ENCODE data around the gene AOC2. TPM values are rescaled to one million over a fixed set of nuclear protein-coding genes. Genes with fewer than 3 reads are reported as not detected.
"Not testable (repeated sequence)": the region's sequence is repeated elsewhere in the genome, so short reads cannot be mapped to it uniquely, and the experiment has no call there.

Gene AOC2
- total and polyA plus RNA-seq, 4 donors: 0.17 to 2.4 (median 0.41) TPM

DNA sequence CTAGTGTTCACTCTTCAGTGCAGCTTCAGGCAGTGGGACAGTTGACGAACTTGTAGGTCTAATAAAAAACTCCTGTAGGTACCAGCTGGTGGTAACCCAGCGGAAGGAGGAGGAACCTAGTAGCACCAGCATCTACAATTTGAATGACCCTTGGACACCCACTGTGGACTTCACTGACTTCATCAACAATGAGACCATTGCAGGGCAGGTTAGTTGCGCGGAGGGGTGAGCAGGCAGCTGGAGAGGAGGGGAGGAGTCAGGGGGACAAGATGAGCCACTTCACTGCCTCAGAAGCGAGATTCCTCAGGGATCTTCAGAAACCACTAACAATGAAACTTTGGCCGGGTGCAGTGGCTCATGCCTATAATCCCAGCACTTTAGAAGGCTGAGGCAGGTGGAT, 28.9 kb downstream of the AOC2 start (continued):
- TF ChIP-seq, protein P1, sequence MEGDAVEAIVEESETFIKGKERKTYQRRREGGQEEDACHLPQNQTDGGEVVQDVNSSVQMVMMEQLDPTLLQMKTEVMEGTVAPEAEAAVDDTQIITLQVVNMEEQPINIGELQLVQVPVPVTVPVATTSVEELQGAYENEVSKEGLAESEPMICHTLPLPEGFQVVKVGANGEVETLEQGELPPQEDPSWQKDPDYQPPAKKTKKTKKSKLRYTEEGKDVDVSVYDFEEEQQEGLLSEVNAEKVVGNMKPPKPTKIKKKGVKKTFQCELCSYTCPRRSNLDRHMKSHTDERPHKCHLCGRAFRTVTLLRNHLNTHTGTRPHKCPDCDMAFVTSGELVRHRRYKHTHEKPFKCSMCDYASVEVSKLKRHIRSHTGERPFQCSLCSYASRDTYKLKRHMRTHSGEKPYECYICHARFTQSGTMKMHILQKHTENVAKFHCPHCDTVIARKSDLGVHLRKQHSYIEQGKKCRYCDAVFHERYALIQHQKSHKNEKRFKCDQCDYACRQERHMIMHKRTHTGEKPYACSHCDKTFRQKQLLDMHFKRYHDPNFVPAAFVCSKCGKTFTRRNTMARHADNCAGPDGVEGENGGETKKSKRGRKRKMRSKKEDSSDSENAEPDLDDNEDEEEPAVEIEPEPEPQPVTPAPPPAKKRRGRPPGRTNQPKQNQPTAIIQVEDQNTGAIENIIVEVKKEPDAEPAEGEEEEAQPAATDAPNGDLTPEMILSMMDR (IDR thresholded peaks at IDR 0.05; ENCODE audit: low read depth, low read length, missing input control): no peak
- TF ChIP-seq GABPA (IDR thresholded peaks at IDR 0.05 in 1 of 2, conservative IDR thresholded peaks at IDR 0.05 in 1 of 2): no peak
- TF ChIP-seq YY1 (IDR thresholded peaks at IDR 0.05): no peak

DNA sequence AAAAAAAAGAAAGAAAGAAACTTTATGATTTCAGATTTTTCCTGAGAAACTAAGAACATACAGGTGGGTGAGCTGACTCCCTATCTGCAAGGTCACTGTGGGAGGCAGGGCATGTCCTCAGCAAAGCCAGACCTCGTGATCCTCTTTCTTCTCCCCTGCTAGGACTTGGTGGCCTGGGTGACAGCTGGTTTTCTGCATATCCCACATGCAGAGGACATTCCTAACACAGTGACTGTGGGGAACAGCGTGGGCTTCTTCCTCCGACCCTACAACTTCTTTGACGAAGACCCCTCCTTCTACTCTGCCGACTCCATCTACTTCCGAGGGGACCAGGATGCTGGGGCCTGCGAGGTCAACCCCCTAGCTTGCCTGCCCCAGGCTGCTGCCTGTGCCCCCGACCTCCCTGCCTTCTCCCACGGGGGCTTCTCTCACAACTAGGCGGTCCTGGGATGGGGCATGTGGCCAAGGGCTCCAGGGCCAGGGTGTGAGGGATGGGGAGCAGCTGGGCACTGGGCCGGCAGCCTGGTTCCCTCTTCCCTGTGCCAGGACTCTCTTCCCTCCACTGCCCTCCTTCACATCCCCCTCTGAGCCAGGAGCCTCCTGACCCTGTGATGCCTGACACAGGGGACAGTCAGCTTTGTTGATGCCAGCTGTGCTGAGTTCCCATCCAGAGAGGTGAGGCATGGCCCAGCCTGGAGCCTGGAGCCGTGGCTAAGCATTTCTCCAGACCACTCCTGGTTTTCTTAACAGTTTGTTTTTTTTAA, 29.7 kb downstream of the AOC2 start:
- WGBS: 86% methylated on average over 8 of the region's 12 CpGs
- H3K4me3 ChIP-seq (ENCODE audit: low read depth in 1 of 3, low read length in 3 of 3); H3K9ac ChIP-seq (ENCODE audit: low read depth in 1 of 2, low read length in 2 of 2); H3K9me3 ChIP-seq (ENCODE audit: control insufficient read depth in 4 of 4, low read length in 3 of 4); DNase-seq (ENCODE audit: low spot score); H3K27ac ChIP-seq (ENCODE audit: low read depth in 1 of 2, low read length in 2 of 2); H3K27me3 ChIP-seq (ENCODE audit: control insufficient read depth in 4 of 4, insufficient read depth in 4 of 4, low read length in 3 of 4): not testable (repeated sequence)
- peaks cover 3 to 18% (median 12%) of the 10 kb centered on the region in 4 donors for H3K36me3 ChIP-seq (ENCODE audit: control insufficient read depth in 4 of 4, insufficient read depth in 3 of 4, low read depth in 1 of 4, low read length in 3 of 4)
- peaks cover 5 to 70% (median 52%) of the 10 kb centered on the region in 4 donors for H3K4me1 ChIP-seq (ENCODE audit: control insufficient read depth in 4 of 4, insufficient read depth in 4 of 4, low read length in 3 of 4)

DNA sequence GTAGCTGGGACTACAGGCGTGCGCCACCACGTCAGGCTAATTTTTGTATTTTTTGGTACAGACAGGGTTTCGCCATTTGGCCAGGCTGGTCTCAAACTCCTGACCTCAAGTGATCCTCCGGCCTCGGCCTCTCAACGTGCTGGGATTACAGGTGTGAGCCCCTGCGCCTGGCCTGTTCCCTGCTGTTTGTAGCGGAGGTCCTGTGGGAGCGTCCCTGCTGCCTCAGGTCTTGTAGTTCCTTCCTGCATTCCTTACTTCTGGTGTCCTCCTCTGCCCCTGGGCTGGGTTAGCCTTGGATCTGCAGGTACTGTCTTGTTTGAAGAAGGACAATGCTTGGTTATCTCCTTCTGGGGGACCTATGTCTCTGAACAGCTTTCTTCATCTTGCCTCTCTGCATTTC, 32.7 kb downstream of the AOC2 start:
- no peak overlapping the region for H3K27ac ChIP-seq (ENCODE audit: low read depth in 1 of 2, low read length in 2 of 2)
- no peaks in the 10 kb centered on the region for H3K27me3 ChIP-seq (ENCODE audit: control insufficient read depth in 4 of 4, insufficient read depth in 4 of 4, low read length in 3 of 4)
- no peak overlapping the region for H3K4me3 ChIP-seq (ENCODE audit: low read depth in 1 of 3, low read length in 3 of 3)
- whole genome bisulfite sequencing: 92% methylated on average over 10 of the region's 10 CpGs
- TF ChIP-seq FOXA1 (IDR thresholded peaks at IDR 0.05): no peak
- no peak for TF ChIP-seq EGR1 (IDR thresholded peaks at IDR 0.05; ENCODE audit: low read depth in 2 of 2)
- no peaks in the 10 kb centered on the region for H3K9me3 ChIP-seq (ENCODE audit: control insufficient read depth in 4 of 4, low read length in 3 of 4)
- peaks cover 3 to 14% (median 9%) of the 10 kb centered on the region in 4 donors for H3K36me3 ChIP-seq (ENCODE audit: control insufficient read depth in 4 of 4, insufficient read depth in 3 of 4, low read depth in 1 of 4, low read length in 3 of 4)
- DNase-seq (ENCODE audit: low spot score): no peak
- H3K9ac ChIP-seq (ENCODE audit: low read depth in 1 of 2, low read length in 2 of 2): no peak overlapping the region
- peaks cover 4 to 56% (median 39%) of the 10 kb centered on the region in 4 donors for H3K4me1 ChIP-seq (ENCODE audit: control insufficient read depth in 4 of 4, insufficient read depth in 4 of 4, low read length in 3 of 4)

DNA sequence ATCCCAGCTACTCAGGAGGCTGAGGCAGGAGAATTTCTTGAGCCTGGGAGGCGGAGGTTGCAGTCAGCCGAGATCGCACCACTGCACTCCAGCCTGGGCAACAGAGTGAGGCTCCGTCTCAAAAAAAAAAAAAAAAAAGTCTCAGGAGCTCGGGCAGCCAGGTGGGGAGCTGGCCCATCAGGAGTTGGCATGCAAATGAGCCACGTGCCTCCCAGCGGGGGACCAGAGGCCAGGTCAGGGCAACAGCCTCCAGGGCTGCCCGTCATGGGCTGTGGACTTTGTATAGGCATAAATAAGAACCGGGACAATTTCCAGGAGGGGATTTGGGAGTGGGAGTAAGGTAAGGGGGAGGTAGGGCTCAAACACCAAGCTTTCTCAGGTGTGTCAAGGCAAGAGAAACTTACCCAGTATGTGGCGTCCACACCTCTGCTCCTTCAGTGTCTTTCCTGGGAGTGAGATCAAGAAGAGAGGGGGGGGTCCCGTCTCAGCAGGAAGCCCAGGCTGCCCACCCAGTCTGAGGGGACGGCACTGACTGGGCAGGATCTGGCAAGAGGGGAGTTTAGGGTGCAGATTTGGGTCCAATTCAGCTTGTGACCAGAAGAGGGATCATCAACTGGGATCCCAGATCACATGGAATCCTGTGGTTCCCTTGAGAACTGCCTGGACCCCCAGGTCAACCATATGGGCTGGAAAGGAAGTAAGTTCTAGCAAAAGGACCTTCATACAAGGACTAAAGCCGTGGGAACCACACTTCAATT, 33.9 kb downstream of the AOC2 start:
- DNase-seq (ENCODE audit: low spot score): peak; percentile 57
- Histone ChIP-seq H3K4me1 (ENCODE audit: control insufficient read depth in 4 of 4, insufficient read depth in 4 of 4, low read length in 3 of 4) (peaks cover 1 to 43% (median 28%) of the 10 kb centered on the region in 4 donors), H3K36me3 (ENCODE audit: control insufficient read depth in 4 of 4, insufficient read depth in 3 of 4, low read depth in 1 of 4, low read length in 3 of 4) (peaks cover 2 to 9% (median 3%) of the 10 kb centered on the region in 4 donors), H3K9ac (ENCODE audit: low read depth in 1 of 2, low read length in 2 of 2) (no peak overlapping the region), H3K27ac (ENCODE audit: low read depth in 1 of 2, low read length in 2 of 2) (peak overlapping the region; percentile 59 to 87), H3K9me3 (ENCODE audit: control insufficient read depth in 4 of 4, low read length in 3 of 4) (no peaks in the 10 kb centered on the region), H3K4me3 (ENCODE audit: low read depth in 1 of 3, low read length in 3 of 3) (no peak overlapping the region), H3K27me3 (ENCODE audit: control insufficient read depth in 4 of 4, insufficient read depth in 4 of 4, low read length in 3 of 4) (no peaks in the 10 kb centered on the region)
- 37% methylated on average over 13 of the region's 13 CpGs for WGBS
- TF ChIP-seq, protein P2, sequence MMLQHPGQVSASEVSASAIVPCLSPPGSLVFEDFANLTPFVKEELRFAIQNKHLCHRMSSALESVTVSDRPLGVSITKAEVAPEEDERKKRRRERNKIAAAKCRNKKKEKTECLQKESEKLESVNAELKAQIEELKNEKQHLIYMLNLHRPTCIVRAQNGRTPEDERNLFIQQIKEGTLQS (IDR thresholded peaks at IDR 0.05): no peak
- TF ChIP-seq RAD21 (IDR thresholded peaks at IDR 0.05) (peak in 1 of 2 donors; percentile 15), SP1 (IDR thresholded peaks at IDR 0.05) (peak; percentile 72), GABPA (IDR thresholded peaks at IDR 0.05 in 1 of 2, conservative IDR thresholded peaks at IDR 0.05 in 1 of 2) (no peak), TAF1 (conservative IDR thresholded peaks at IDR 0.05) (no peak), FOXA2 (IDR thresholded peaks at IDR 0.05) (no peak), HNF4A (conservative IDR thresholded peaks at IDR 0.05) (peak; percentile 82 to 91), RXRA (IDR thresholded peaks at IDR 0.05) (peak; percentile 94 to 95), JUND (IDR thresholded peaks at IDR 0.05) (peak in 1 of 2 donors; percentile 30), HNF4G (IDR thresholded peaks at IDR 0.05) (peak; percentile 66), YY1 (IDR thresholded peaks at IDR 0.05) (no peak), NR2F2 (IDR thresholded peaks at IDR 0.05) (peak; percentile 14)
- TF ChIP-seq, protein P3, sequence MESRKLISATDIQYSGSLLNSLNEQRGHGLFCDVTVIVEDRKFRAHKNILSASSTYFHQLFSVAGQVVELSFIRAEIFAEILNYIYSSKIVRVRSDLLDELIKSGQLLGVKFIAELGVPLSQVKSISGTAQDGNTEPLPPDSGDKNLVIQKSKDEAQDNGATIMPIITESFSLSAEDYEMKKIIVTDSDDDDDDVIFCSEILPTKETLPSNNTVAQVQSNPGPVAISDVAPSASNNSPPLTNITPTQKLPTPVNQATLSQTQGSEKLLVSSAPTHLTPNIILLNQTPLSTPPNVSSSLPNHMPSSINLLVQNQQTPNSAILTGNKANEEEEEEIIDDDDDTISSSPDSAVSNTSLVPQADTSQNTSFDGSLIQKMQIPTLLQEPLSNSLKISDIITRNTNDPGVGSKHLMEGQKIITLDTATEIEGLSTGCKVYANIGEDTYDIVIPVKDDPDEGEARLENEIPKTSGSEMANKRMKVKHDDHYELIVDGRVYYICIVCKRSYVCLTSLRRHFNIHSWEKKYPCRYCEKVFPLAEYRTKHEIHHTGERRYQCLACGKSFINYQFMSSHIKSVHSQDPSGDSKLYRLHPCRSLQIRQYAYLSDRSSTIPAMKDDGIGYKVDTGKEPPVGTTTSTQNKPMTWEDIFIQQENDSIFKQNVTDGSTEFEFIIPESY (IDR thresholded peaks at IDR 0.05): no peak
- TF ChIP-seq, protein P4, sequence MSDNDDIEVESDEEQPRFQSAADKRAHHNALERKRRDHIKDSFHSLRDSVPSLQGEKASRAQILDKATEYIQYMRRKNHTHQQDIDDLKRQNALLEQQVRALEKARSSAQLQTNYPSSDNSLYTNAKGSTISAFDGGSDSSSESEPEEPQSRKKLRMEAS (IDR thresholded peaks at IDR 0.05): no peak

Measured in liver (tissue), 9 donors.